IPS-15b (cell line): Measurements from ENCODE around the gene HOXC12.
A peak's percentile ranks its signal among the peaks of the same experiment; 100 is the strongest.

ENCODE experiments used
- H3K27me3 ChIP-seq: one replicate; pipeline ENCODE4 v1.6.1; 2013; ENCODE audit warnings: low read length; ENCODE audit not compliant: control insufficient read depth, insufficient read depth
- H3K36me3 ChIP-seq: one replicate; pipeline ENCODE4 v1.6.1; 2013; ENCODE audit warnings: low read length; ENCODE audit not compliant: control insufficient read depth, insufficient read depth
- H3K4me1 ChIP-seq: one replicate; pipeline ENCODE4 v1.6.1; 2013; ENCODE audit warnings: mild to moderate bottlenecking, low read length; ENCODE audit not compliant: control insufficient read depth, insufficient read depth
- H3K4me3 ChIP-seq: one replicate; pipeline ENCODE4 v1.5.1; 2013; ENCODE audit warnings: low read depth, low read length
- H3K9ac ChIP-seq: one replicate; pipeline ENCODE4 v1.6.1; 2013; ENCODE audit warnings: low read depth, mild to moderate bottlenecking, low read length
- H3K9me3 ChIP-seq: one replicate; pipeline ENCODE4 v1.6.1; 2013; ENCODE audit warnings: mild to moderate bottlenecking, low read length; ENCODE audit not compliant: control insufficient read depth, insufficient read depth

HOXC12 gene

GRCh38 chr12:53944907-53945847 is 9.5 kb upstream of the HOXC12 start:
- H3K4me1 ChIP-seq: no peaks in the 10 kb centered on the region
- H3K36me3 ChIP-seq: no peaks in the 10 kb centered on the region
- no peak overlapping the region for H3K9ac ChIP-seq
- peaks cover 100% of the 10 kb centered on the region for H3K27me3 ChIP-seq
- no peaks in the 10 kb centered on the region for H3K9me3 ChIP-seq
- peak overlapping the region; percentile 37 for H3K4me3 ChIP-seq

GRCh38 chr12:53947743-53948142 is 7.0 kb upstream of the HOXC12 start:
- Histone ChIP-seq H3K9ac (no peak overlapping the region), H3K36me3 (no peaks in the 10 kb centered on the region), H3K4me1 (no peaks in the 10 kb centered on the region), H3K9me3 (no peaks in the 10 kb centered on the region), H3K4me3 (no peak overlapping the region), H3K27me3 (peaks cover 100% of the 10 kb centered on the region)

DNA sequence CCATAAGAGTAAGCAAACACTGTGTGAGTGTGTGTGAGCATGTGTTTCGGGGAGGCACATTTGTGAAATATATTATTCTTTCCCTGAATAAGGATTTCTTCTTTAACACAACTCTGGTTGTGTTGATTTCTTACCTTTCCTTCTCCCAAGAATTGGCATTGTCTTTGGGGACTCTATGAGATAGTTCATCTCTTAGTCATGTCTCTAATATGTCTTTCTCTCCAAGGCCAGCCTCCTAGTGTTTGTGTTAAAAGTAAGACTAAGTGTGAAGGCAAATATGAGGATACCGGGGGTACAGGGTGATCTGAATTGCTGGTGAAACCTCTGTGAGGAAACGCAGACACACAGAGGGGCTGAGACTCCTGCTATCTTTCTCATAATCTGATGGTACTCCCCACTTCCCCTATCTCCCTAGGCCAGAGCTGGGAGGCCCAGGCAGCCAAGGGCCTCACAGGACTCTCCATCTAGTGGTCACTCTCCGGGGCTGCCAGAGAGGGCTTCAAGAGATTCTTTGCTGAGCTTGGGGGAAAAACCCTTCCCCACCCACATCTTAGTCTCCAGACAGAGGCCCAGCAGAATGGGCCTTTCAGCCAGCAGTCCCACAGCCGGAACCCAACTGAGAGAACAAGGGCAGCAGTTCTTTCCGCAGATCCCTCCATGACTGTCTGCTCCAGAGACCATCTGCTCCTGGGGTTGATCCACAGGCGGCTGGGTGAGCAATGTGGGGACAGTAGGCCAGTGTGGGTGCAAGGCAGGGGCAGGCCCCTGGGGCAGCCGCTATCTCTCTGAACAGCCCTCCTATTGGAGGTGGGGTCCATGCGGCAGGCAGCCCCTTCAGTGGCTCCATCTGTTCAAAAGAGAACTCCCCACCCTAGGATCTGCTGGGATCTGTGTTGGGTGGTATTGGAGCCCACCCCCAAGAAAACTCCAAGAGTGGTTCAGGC is 5.8 kb upstream of the HOXC12 start:
- Histone ChIP-seq H3K9ac (no peak overlapping the region), H3K36me3 (no peaks in the 10 kb centered on the region), H3K4me1 (no peaks in the 10 kb centered on the region), H3K27me3 (peaks cover 100% of the 10 kb centered on the region), H3K9me3 (no peaks in the 10 kb centered on the region), H3K4me3 (peak overlapping the region; percentile 30)

DNA sequence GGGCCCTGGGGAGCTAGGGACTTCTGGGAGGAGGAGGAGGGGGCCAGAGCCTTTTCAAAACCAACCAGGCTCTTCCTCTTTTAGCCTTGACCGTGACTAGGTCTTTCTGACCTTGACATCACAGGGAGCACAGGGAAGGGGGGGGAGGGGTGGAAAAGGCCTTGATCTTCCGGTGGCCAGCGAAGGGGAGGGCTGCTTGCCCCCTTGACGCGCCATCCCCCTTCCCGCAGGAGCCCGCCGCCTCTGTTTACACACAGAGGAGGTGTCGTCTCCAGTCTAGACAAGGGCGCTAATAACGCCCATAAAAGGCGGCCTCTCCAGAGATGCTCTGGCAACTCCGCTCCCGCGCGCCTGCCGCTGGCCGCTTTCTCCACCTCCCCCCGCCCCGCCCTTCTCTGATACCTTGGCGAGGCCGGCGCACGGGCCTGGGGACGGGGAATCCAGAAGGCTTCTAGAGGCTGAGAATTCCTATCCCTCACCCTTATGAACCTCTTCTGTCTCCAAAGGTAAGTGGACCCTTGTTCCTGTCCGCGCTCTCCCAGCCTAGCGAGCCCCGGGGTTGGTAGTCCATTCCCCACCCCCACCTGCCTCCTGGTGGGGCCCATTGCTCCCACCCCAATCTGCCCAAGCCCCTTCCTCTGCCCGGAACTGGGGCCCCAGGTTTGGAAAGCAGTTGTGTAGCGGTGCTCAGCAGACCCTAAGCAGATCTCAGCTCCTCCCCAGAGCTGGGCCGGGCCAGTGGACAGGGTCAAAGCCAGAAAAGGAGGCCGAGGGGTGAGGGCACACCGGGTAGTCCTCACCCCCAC is 4.9 kb upstream of the HOXC12 start:
- peaks cover 100% of the 10 kb centered on the region for H3K27me3 ChIP-seq
- no peaks in the 10 kb centered on the region for H3K36me3 ChIP-seq
- no peaks in the 10 kb centered on the region for H3K4me1 ChIP-seq
- no peak overlapping the region for H3K9ac ChIP-seq
- H3K4me3 ChIP-seq: peak overlapping the region; percentile 30
- H3K9me3 ChIP-seq: no peaks in the 10 kb centered on the region

DNA sequence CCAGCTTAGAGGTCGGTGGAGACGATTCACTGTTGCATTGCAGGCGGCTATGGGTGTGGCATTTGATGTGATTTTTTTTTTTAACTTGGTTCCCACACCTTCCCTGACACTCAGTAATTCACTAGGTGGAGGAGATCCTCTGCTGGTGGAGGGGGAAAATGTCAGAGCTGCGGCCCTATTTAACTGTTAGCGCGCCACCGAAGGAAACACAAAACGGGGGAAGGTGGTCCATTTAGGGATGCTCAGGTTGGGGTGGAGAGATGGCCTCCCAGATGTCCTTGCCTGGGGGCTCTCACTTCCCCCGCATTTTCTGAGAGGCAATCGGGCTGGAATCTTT is 4.3 kb upstream of the HOXC12 start:
- Histone ChIP-seq H3K27me3 (peaks cover 99% of the 10 kb centered on the region), H3K4me3 (no peak overlapping the region), H3K9ac (no peak overlapping the region), H3K4me1 (no peaks in the 10 kb centered on the region), H3K9me3 (no peaks in the 10 kb centered on the region), H3K36me3 (no peaks in the 10 kb centered on the region)

GRCh38 chr12:53950789-53951576 is 3.7 kb upstream of the HOXC12 start:
- Histone ChIP-seq H3K4me3 (peak overlapping the region; percentile 13), H3K4me1 (no peaks in the 10 kb centered on the region), H3K9me3 (no peaks in the 10 kb centered on the region), H3K9ac (no peak overlapping the region), H3K27me3 (peaks cover 99% of the 10 kb centered on the region), H3K36me3 (no peaks in the 10 kb centered on the region)

GRCh38 chr12:53951577-53952334 is 2.9 kb upstream of the HOXC12 start:
- Histone ChIP-seq H3K9me3 (no peaks in the 10 kb centered on the region), H3K36me3 (no peaks in the 10 kb centered on the region), H3K9ac (no peak overlapping the region), H3K4me1 (no peaks in the 10 kb centered on the region), H3K4me3 (peak overlapping the region; percentile 13), H3K27me3 (peaks cover 99% of the 10 kb centered on the region)

- Histone ChIP-seq H3K9ac (no peak overlapping the region), H3K4me3 (peak overlapping the region; percentile 18), H3K36me3 (no peaks in the 10 kb centered on the region), H3K4me1 (no peaks in the 10 kb centered on the region), H3K27me3 (peaks cover 99% of the 10 kb centered on the region), H3K9me3 (no peaks in the 10 kb centered on the region)
Observed at GRCh38 chr12:53952335-53952694, 2.4 kb upstream of the HOXC12 start.

GRCh38 chr12:53952871-53953734 is 1.6 kb upstream of the HOXC12 start:
- H3K27me3 ChIP-seq: peaks cover 99% of the 10 kb centered on the region
- H3K36me3 ChIP-seq: no peaks in the 10 kb centered on the region
- no peaks in the 10 kb centered on the region for H3K4me1 ChIP-seq
- peak overlapping the region; percentile 18 for H3K4me3 ChIP-seq
- H3K9me3 ChIP-seq: no peaks in the 10 kb centered on the region
- no peak overlapping the region for H3K9ac ChIP-seq
